Vagina (tissue), 2 donors: ENCODE results near the gene SLCO2A1. TPM values are rescaled to one million over a fixed set of nuclear protein-coding genes. Genes with fewer than 3 reads are reported as not detected.

Source experiments
- DNase-seq, 2 donors: peaks; one replicate each; pipeline ENCODE4 v3.0.0-alpha.2; 2017; ENCODE audit errors: extremely low spot score in 2 of 2
- H3K27ac ChIP-seq: fragments of 200-600 bp; sonication (generic); one replicate; pipeline ENCODE4 v1.5.1; 2019
- H3K27me3 ChIP-seq: fragments of 200-600 bp; sonication (generic); one replicate; pipeline ENCODE4 v1.5.1; 2019
- H3K36me3 ChIP-seq, 2 donors: fragments of 200-600 bp; sonication (generic); one replicate each; pipeline ENCODE4 v1.5.1; 2017 to 2019
- H3K4me1 ChIP-seq: fragments of 200-600 bp; sonication (generic); one replicate; pipeline ENCODE4 v1.5.1; 2019
- H3K4me3 ChIP-seq, 2 donors: fragments of 200-600 bp; sonication (generic); 1 replicate in 1 of 2; 2 replicates in 1 of 2; pipeline ENCODE4 v1.5.1; 2016 to 2019
- H3K9me3 ChIP-seq: fragments of 200-600 bp; sonication (generic); one replicate; pipeline ENCODE4 v1.5.1; 2019
- CTCF ChIP-seq, 3 experiments: fragments of 450-650 bp in 2 of 3; fragments of 200-600 bp in 1 of 3; sonication (generic) in 1 of 3; IDR thresholded peaks; one replicate each; pipeline ENCODE4 v1.5.1; 2017 to 2019; ENCODE audit warnings: antibody characterized with exemption in 3 of 3, mild to moderate bottlenecking in 2 of 3, moderate library complexity in 2 of 3
- POLR2A ChIP-seq, 2 donors: fragments of 450-650 bp; IDR thresholded peaks; one replicate each; pipeline ENCODE4 v1.6.1; 2017; ENCODE audit warnings: antibody characterized with exemption in 2 of 2, mild to moderate bottlenecking in 2 of 2, moderate library complexity in 2 of 2
- POLR2AphosphoS5 ChIP-seq, 2 donors: sonication (generic); formaldehyde crosslinking; IDR thresholded peaks; one replicate each; pipeline ENCODE4 v1.9.0; 2017; ENCODE audit warnings: antibody characterized with exemption in 2 of 2, mild to moderate bottlenecking in 2 of 2, low read depth in 1 of 2; ENCODE audit not compliant: insufficient read depth in 1 of 2
- intact Hi-C: fragments of 100-400 bp; cut with DNase I; formaldehyde crosslinking; loops from one replicate; pipeline ENCODE4 v1.15.1; 2023
- total RNA-seq: library from RNA; depleted of rRNA; stranded (reverse); fragments of >200 nt; gene quantifications from one replicate; pipeline ENCODE4 v1.2.3, GENCODE V29; 2016

The SLCO2A1 gene
- total RNA-seq, 1 donor from 2014 or later, result 40.3 TPM

DNA sequence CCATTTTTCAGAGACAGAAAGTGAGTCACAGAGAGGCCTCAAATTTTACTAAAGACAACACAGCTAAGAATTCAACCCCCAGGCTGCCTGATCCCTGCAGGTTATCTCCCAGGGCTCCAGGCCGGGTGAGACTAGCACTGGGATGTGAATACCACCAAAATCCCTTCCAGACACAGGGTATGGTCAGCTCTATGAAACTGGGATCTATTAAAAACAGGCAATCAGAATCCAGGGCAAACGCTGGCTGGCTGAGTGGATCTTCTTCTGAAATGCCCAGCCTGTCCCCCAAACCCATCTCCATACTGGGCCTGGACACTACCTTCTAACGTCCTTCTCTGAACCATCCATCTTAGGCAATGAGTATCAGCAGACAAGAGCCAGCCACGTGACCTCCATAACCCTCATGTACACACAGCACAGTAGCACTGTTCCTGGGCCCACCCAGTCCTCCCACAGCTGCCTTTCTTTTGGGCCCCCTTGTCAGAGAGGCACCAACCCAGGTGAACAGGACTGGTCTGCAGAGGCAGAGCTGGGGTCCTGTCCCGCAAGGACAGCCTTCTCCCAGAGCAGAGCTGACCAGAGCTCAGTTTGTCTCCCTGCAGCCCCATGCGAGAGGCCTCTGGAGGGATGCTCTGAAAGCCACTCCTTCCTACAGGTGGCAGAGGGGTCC, 135.9 kb downstream of the SLCO2A1 start:
- no peak overlapping the region for H3K27ac ChIP-seq
- H3K4me1 ChIP-seq, result peaks cover 16% of the 10 kb centered on the region
- no peaks in the 10 kb centered on the region for H3K27me3 ChIP-seq
- no peaks in the 10 kb centered on the region for H3K9me3 ChIP-seq
- no peaks in the 10 kb centered on the region for H3K36me3 ChIP-seq
- no peak overlapping the region for H3K4me3 ChIP-seq
- intact Hi-C loops, result no loop called here
- DNase-seq, result peak in 1 of 2 donors; percentile 81
- TF ChIP-seq POLR2AphosphoS5 (IDR thresholded peaks at IDR 0.05; ENCODE audit: insufficient read depth in 1 of 2, low read depth in 1 of 2), result no peak
- no peak for TF ChIP-seq POLR2A (IDR thresholded peaks at IDR 0.05)
- no peak for TF ChIP-seq CTCF (IDR thresholded peaks at IDR 0.05)

GRCh38 chr3:133892541-133893231, 137.0 kb downstream of the SLCO2A1 start:
- intact Hi-C loops, result no loop called here
- H3K27ac ChIP-seq, result no peak overlapping the region
- no peaks in the 10 kb centered on the region for H3K36me3 ChIP-seq
- H3K9me3 ChIP-seq, result no peaks in the 10 kb centered on the region
- no peak overlapping the region for H3K4me3 ChIP-seq
- DNase-seq, result no peak
- TF ChIP-seq POLR2A (IDR thresholded peaks at IDR 0.05) (no peak), CTCF (IDR thresholded peaks at IDR 0.05) (no peak), POLR2AphosphoS5 (IDR thresholded peaks at IDR 0.05; ENCODE audit: insufficient read depth in 1 of 2, low read depth in 1 of 2) (no peak)
- no peaks in the 10 kb centered on the region for H3K27me3 ChIP-seq
- H3K4me1 ChIP-seq, result peaks cover 16% of the 10 kb centered on the region

- no peaks in the 10 kb centered on the region for H3K36me3 ChIP-seq
- H3K9me3 ChIP-seq, result no peaks in the 10 kb centered on the region
- H3K4me3 ChIP-seq, result no peak overlapping the region
- peaks cover 16% of the 10 kb centered on the region for H3K4me1 ChIP-seq
- DNase-seq, result peak; percentile 52 to 85
- TF ChIP-seq POLR2A (IDR thresholded peaks at IDR 0.05) (no peak), CTCF (IDR thresholded peaks at IDR 0.05) (no peak), POLR2AphosphoS5 (IDR thresholded peaks at IDR 0.05; ENCODE audit: insufficient read depth in 1 of 2, low read depth in 1 of 2) (no peak)
- intact Hi-C loops, result no loop called here
- no peak overlapping the region for H3K27ac ChIP-seq
- no peaks in the 10 kb centered on the region for H3K27me3 ChIP-seq
Observed at GRCh38 chr3:133891662-133892378, 137.9 kb downstream of the SLCO2A1 start.

DNA sequence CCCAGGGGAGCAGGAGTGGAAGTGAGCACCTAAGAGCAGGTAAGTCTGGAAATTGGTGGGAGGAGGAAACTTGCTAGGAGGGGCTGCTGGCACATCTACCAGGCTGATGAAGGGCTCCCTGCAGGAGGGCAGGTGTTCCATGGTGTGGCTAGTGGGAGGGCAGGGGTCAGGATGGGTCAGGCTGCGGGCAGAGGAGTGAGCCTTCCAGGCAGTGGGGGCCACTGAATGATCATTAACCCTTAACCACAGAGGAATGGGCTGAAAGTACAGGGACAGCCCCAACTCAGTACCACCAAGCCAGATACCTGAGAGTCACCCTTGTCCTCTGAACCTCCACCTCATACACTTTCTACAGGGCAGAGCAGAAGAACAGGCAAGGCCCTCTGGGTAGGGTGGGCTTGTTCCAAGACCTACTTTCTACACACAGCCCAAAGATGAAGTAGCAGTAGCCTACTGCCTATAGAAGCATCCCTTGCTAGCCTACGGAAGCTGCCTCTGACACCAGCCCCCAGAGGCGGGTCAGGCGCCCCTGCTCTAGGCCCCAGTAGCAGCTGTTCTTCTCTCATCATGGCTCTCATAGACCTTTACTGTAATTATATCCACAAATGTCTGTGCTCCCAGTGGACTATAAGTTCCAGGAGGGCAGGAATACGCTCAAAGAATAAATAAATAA, 138.6 kb downstream of the SLCO2A1 start:
- TF ChIP-seq POLR2AphosphoS5 (IDR thresholded peaks at IDR 0.05; ENCODE audit: insufficient read depth in 1 of 2, low read depth in 1 of 2) (no peak), CTCF (IDR thresholded peaks at IDR 0.05) (no peak), POLR2A (IDR thresholded peaks at IDR 0.05) (no peak)
- peak; percentile 67 to 90 for DNase-seq

More for the DNA sequence above, 138.6 kb downstream of the SLCO2A1 start:
- Histone ChIP-seq H3K27me3 (no peaks in the 10 kb centered on the region), H3K27ac (no peak overlapping the region), H3K4me3 (no peak overlapping the region), H3K9me3 (no peaks in the 10 kb centered on the region), H3K36me3 (no peaks in the 10 kb centered on the region), H3K4me1 (peaks cover 11% of the 10 kb centered on the region)
- intact Hi-C loops, result no loop called here
